ENCODE measurements around the gene C1orf115.
"Not testable (repeated sequence)": the region's sequence is repeated elsewhere in the genome, so short reads cannot be mapped to it uniquely, and the experiment has no call there.

The C1orf115 gene

DNA sequence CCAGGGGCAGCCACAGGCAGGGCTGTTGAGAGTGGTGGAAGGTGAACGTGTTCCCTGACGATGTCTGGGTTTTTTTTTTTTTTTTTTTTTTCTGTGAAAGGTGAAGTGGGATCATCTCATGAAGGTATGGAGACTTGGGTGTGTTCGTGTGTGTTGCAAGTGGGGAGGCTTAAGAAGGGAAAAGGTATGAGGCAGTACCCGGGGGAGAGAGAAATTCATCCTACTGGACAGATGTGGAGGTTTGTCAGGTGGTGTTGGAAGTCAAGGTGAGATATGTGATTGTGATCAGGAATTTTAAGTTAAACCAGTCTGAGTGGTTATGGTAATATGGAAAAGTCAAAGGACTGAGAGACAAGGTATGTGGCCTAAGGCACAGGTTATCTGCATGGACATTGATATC, 5.3 kb downstream of the C1orf115 start:
- no peak for DNase-seq

DNA sequence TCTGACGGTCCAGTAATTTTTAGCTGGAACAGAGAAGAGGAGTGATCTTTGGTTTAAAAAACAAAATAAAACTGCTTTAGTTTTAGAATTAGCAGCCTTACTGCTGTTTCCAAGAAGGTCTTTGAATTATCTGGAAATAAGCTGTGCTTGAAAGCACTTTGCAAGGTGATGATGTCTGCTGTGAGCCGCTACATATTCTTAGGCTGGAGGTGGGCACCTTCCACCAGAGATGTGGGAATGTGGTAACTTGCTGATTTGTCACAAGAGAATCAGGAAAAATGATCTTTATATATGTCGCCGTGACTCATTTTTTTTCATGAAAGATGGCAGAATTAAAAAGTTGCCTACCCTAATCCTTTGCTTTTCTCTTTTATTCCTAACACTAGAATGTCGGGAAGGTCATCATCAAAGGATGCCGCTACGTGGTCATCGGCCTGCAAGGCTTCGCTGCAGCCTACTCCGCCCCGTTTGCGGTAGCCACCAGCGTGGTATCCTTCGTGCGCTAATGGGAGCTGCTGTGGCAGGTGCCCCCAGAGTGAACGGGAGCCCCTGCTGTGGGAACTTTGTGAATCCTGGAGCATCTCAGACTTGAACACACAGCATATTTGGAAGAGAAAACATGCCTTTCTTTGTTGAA, 6.2 kb downstream of the C1orf115 start:
- DNase-seq = no peak

DNA sequence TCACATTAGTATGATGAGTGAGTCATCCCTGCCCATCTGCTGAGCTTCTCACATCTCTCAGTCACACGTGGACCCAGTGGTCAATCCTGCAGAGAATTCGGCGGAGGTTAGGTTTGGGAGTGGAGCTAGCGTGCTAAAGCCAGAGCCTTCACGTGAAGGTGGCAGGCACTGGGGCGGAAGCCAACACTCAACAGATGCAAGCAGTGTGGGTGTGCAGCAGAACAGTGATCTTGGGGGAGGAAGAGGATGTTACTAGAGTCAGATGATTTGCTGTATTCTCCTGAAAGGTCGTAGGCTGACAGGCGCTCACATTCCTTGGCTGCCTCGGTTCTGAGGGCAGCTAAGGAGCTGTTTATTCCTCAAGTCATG, 6.7 kb downstream of the C1orf115 start:
- DNase-seq = no peak

- DNase-seq = no peak
These were observed 7.2 kb downstream of the C1orf115 start for GRCh38 chr1:220697326-220697725.

- DNase-seq = no peak
These were observed 8.4 kb downstream of the C1orf115 start for GRCh38 chr1:220698607-220699016.

DNA sequence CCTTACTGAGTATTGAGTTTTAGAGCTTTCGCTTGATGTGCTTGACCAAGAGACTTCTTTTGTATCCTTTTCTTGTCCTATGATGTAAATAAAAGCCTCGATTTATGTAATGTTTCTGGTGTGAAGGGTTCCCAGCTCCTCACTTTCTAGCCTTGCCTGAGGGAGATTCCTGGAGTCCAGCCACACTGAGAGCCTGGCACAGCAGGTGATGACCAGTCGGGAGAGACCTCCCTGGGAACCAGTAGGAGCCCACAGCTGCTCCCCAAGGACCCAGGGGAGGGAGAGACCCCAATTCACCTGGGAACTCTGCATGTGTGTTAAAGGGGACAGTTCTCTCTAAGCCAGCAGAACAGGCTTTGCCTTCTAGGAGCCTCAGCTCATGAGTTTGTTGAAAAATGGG, 8.9 kb downstream of the C1orf115 start:
- no peak for DNase-seq

DNA sequence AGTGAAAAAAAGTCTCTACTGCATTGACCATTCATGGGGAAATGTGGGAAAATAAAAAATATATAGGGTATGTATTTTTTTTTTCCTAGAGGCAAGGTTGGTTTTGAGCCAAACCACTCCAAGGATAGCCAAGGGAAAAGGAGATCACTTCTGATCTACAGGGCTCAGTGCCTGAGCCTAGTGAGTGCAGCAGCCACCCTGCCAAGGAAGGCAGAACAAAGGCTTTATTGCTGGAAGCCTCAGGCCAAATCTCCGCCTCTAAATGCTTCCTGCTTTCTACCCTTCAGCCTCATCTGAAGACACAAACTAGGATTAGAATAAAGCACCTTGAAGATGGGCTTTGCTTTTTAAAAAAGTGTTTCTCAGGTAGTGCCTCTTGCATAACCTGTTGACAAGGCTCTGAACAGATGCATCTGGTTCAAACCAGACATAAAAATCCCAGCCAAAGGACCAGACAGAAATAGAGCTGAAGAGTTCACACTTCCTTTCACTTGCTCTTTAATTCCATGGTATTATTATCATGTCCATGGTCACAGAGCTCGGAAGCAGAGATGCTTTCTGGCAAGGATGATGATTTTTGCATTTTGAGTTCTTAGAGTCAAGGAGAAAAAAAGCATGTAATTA, 10.5 kb downstream of the C1orf115 start:
- DNase-seq = no peak

GRCh38 chr1:220701974-220702373, 11.8 kb downstream of the C1orf115 start:
- DNase-seq = no peak

DNA sequence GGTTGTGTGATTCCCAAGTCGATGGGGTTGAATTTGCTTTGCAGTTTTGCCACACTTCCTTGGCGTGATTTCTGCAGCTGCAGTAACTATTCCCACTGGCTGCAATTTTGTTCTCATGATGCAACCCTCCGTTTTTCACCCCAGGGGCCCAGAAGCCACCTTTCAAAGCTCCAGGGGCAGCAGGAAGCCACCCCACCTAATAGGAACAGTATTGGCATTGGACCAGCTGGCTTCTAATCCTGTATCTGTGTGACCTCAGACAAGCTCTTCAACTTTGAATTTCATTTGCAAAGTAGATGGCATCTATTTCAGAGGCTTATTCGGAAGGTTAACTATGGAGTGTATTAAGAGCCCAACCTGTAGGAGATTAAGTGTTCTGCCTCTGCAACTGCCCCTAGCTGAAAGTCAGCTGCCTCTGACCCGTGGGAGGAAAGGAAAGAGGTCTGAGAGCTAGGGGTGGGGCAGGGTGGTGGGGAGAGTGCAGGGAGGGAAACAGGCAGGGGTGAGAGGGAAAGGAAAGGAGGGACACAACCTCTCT, 12.6 kb downstream of the C1orf115 start:
- no peak for DNase-seq

- no peak for DNase-seq
These were observed 13.1 kb downstream of the C1orf115 start for GRCh38 chr1:220703305-220703704.

DNA sequence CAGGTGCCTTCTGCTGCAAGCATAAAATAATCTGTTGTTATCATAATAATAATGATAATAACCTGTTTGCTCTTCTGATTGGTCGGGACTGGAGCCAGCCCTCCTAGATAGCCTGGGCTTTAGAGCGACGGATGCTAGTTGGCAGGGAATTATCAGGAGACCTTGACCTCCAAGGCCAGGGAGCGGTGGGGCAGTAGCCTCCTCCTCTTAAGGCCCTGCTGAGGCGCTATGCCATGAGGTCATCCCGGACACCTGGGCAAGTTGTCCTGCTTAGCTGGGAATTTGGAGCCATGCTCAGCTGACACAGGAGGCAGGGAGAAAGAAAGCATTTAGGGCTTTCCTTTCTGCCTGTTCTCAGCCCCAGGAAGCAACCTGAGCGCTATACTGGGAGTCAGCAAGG, 15.6 kb downstream of the C1orf115 start:
- no peak for DNase-seq

- no peak for DNase-seq
These were observed 16.3 kb downstream of the C1orf115 start for GRCh38 chr1:220706480-220706879.

GRCh38 chr1:220707160-220707559, 17.0 kb downstream of the C1orf115 start:
- no peak for DNase-seq

GRCh38 chr1:220708244-220708643, 18.1 kb downstream of the C1orf115 start:
- no peak for DNase-seq

DNA sequence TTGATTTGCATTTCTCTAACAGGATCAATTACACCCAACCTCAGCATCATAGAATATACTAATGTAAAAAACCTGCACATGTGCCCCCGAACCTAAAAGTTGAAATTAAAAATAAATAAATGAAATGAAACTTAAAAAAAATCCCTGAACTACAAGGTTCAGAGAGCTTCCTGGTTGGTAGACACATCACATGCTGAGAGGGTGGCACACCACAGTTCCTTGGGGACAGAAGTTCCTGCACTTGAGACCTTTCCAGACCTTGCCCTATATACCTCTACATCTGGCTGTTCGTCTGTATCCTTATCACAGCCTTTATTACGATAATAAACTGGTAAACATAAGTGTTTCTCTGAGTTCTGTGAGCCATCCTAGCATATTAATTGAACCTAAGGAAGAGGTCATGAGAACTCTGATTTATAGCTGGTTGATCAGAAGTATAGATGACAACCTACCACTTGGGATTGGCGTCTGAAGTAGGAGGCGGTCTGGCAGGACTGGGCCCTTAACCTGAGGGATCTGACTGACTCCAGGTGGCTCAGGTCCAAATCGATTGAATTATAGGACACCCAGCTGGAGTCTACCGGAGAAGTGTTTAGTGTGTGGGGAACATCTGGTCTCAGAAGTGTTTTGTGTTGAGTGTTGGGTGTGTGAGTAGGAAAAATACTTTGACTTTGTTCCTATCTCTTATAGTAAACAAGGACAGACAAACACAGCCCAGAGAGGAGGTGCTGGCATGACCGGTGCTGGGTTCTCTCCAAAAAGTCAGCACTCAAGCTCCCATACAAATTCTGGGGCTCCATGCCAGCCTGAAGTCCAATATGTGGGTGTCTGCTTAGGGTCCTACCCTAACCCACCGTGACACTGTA, 19.0 kb downstream of the C1orf115 start:
- DNase-seq = no peak

GRCh38 chr1:220710333-220710732, 20.2 kb downstream of the C1orf115 start:
- DNase-seq = no peak

DNA sequence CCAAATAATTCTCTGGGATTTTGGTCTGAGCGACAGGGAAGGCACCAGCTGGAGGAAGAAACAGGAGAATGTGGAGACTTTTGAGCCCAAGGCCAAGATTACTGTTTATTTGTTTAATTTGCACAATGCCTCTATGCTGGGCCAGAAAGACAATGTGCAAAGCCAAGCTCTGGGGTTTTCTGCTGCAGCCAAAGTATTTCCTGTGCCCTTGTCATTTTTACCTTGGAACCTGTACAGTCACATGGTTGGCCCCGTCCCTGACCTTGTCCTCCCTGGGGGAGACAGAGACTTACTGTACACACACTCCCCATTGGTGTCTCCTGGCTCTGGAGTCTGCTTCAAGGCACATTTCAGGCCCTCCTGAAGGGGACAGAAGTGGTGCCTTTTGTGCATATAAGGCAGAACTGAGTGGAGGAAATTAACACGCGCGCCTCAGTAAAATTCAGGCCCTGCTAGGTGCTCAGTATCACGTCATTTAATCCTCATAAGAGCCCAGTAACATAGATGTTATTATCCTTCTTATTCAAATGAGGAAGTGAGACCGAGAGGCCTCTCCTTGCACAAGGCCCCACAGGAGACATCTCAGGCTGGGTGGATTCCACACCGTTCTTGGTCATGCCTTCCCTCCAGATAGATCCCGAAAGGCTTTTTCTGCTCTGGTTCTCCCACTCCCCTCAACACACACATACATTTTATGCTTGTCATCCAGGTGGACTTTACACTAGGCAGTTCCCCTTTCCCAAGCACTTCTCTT, 21.1 kb downstream of the C1orf115 start:
- DNase-seq = no peak

GRCh38 chr1:220715986-220716385, 25.8 kb downstream of the C1orf115 start:
- DNase-seq = not testable (repeated sequence)

GRCh38 chr1:220717800-220718640, 27.9 kb downstream of the C1orf115 start:
- DNase-seq = no peak

DNA sequence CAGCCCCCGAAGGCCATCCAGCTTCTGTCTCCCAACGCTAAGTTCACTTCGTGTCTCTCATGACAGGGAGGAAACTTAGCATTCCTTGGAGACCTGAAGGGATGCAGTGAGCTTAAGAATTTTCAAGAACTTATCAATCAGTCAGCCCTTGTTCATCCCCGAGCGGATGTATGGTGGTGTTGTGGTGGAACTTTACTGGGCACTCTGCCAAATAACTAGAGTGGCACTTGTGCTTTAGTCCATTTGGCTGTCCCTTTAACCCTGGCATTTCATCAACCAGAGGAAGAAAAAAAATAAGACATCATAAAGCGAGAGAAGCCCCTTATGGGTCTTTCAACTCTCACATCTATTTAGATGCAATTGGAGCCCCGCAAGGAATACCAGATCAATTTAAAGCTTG, 31.1 kb downstream of the C1orf115 start:
- not testable (repeated sequence) for DNase-seq

DNA sequence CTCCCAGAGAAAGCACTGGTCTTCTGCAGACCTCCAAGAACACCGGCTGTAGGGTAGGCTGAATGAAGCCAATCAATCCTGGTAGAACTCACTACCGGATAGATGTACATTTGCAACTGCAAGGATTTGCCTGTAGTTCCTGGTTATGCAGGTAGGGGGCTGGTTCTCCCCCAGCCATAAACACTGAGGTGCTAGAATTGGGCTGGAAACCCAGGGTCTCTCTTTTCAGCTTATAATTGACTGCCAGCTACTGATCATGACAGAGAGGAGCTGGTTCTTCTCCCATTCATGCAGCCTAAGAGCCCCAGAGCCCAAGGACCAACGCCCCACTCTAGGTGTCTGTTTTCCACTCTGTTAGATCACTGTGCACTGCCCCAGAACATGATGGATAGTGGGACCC, 36.5 kb downstream of the C1orf115 start:
- DNase-seq = no peak

GRCh38 chr1:220727519-220727918, 37.4 kb downstream of the C1orf115 start:
- no peak for DNase-seq
